Spinal cord (tissue), 10 donors: ENCODE data around the gene ERC1. TPM values are rescaled to one million over a fixed set of nuclear protein-coding genes. Genes with fewer than 3 reads are reported as not detected.

Source experiments
- DNase-seq, 6 donors: peaks; one replicate each; pipeline versions ENCODE4 v3.0.0 to v3.0.0-alpha.2; 2013 to 2015; ENCODE audit warnings: low spot score in 6 of 6, low read depth in 4 of 6
- H3K27ac ChIP-seq: one replicate; pipeline ENCODE4 v1.5.1; 2013; ENCODE audit warnings: low read depth, low read length, control low read depth
- H3K27me3 ChIP-seq: one replicate; pipeline ENCODE4 v1.6.1; 2013; ENCODE audit warnings: low read length; ENCODE audit not compliant: control insufficient read depth, insufficient read depth
- H3K36me3 ChIP-seq: one replicate; pipeline ENCODE4 v1.6.1; 2013; ENCODE audit warnings: low read length; ENCODE audit not compliant: control insufficient read depth, insufficient read depth
- H3K4me1 ChIP-seq: one replicate; pipeline ENCODE4 v1.6.1; 2013; ENCODE audit warnings: low read length; ENCODE audit not compliant: control insufficient read depth, insufficient read depth
- H3K4me3 ChIP-seq: one replicate; pipeline ENCODE4 v1.5.1; 2013; ENCODE audit warnings: low read depth, low read length, control low read depth
- H3K9me3 ChIP-seq: one replicate; pipeline ENCODE4 v1.6.1; 2013; ENCODE audit warnings: low read length; ENCODE audit not compliant: control insufficient read depth, insufficient read depth
- WGBS: methylation state at CpG from one replicate; pipeline ENCODE4 v1.1.5; 2013; ENCODE audit warnings: missing lambda C conversion rate; ENCODE audit not compliant: insufficient coverage; 5-methylcytosine and 5-hydroxymethylcytosine counted together
- polyA plus RNA-seq, 2 donors: library from polyadenylated mRNA; unstranded; fragments of 120-200 nt; gene quantifications; one replicate each; pipeline ENCODE4 v1.2.1, GENCODE V29; 2013; ENCODE audit not compliant: insufficient read length in 2 of 2
- total RNA-seq, 2 donors: library from RNA; depleted of rRNA in 1 of 2; stranded (reverse); fragments of 120-200 nt in 1 of 2; fragments of >200 nt in 1 of 2; gene quantifications; one replicate each; pipeline versions ENCODE4 v1.2.3 to v1.2.4, GENCODE V29; 2013 to 2014
- donor health status: healthy.

ERC1 gene
- total and polyA plus RNA-seq, 4 donors: 44.3 to 75.5 (median 47.9) TPM

- peaks cover 3% of the 10 kb centered on the region for H3K4me1 ChIP-seq
- no peaks in the 10 kb centered on the region for H3K36me3 ChIP-seq
- DNase-seq: no peak
- no peak overlapping the region for H3K4me3 ChIP-seq
- WGBS: 72% methylated on average over 2 of the region's 4 CpGs
- no peak overlapping the region for H3K27ac ChIP-seq
- no peaks in the 10 kb centered on the region for H3K9me3 ChIP-seq
- H3K27me3 ChIP-seq: no peaks in the 10 kb centered on the region
Measured at GRCh38 chr12:1382826-1383225, 391.8 kb downstream of the ERC1 start.

GRCh38 chr12:1383758-1384157 is 392.7 kb downstream of the ERC1 start:
- Histone ChIP-seq H3K9me3 (no peaks in the 10 kb centered on the region), H3K36me3 (no peaks in the 10 kb centered on the region), H3K27ac (no peak overlapping the region), H3K4me3 (no peak overlapping the region), H3K27me3 (no peaks in the 10 kb centered on the region), H3K4me1 (peaks cover 3% of the 10 kb centered on the region)
- DNase-seq: no peak
- no CpG with 5 or more reads among the region's 4 CpGs for WGBS

GRCh38 chr12:1384910-1385309 is 393.9 kb downstream of the ERC1 start:
- H3K36me3 ChIP-seq: no peaks in the 10 kb centered on the region
- no peaks in the 10 kb centered on the region for H3K27me3 ChIP-seq
- 92% methylated on average over 2 of the region's 4 CpGs for WGBS
- no peak overlapping the region for H3K4me3 ChIP-seq
- no peak overlapping the region for H3K27ac ChIP-seq
- H3K4me1 ChIP-seq: peaks cover 3% of the 10 kb centered on the region
- no peak for DNase-seq
- peaks cover under 1% of the 10 kb centered on the region for H3K9me3 ChIP-seq

- H3K9me3 ChIP-seq: peaks cover 13% of the 10 kb centered on the region
- DNase-seq: no peak
- H3K4me3 ChIP-seq: no peak overlapping the region
- H3K4me1 ChIP-seq: no peaks in the 10 kb centered on the region
- no peaks in the 10 kb centered on the region for H3K27me3 ChIP-seq
- peaks cover 4% of the 10 kb centered on the region for H3K36me3 ChIP-seq
- H3K27ac ChIP-seq: no peak overlapping the region
Measured at GRCh38 chr12:1391722-1392121, 400.7 kb downstream of the ERC1 start.

GRCh38 chr12:1395421-1395955 is 404.5 kb downstream of the ERC1 start:
- Histone ChIP-seq H3K36me3 (peaks cover 4% of the 10 kb centered on the region), H3K4me3 (no peak overlapping the region), H3K27ac (no peak overlapping the region), H3K27me3 (no peaks in the 10 kb centered on the region), H3K9me3 (peaks cover 12% of the 10 kb centered on the region), H3K4me1 (no peaks in the 10 kb centered on the region)
- WGBS: 100% methylated on average over 1 of the region's 4 CpGs
- DNase-seq: peak in 1 of 6 donors; percentile 70

- Histone ChIP-seq H3K9me3 (no peaks in the 10 kb centered on the region), H3K27ac (no peak overlapping the region), H3K4me1 (no peaks in the 10 kb centered on the region), H3K27me3 (no peaks in the 10 kb centered on the region), H3K4me3 (no peak overlapping the region), H3K36me3 (no peaks in the 10 kb centered on the region)
- WGBS: no CpG with 5 or more reads among the region's 3 CpGs
- no peak for DNase-seq
Measured at GRCh38 chr12:1398673-1399072, 407.6 kb downstream of the ERC1 start.

GRCh38 chr12:1401891-1402290 is 410.9 kb downstream of the ERC1 start:
- H3K4me1 ChIP-seq: no peaks in the 10 kb centered on the region
- DNase-seq: no peak

GRCh38 chr12:1403417-1403816 is 412.4 kb downstream of the ERC1 start:
- Histone ChIP-seq H3K36me3 (no peaks in the 10 kb centered on the region), H3K27me3 (no peaks in the 10 kb centered on the region), H3K4me3 (no peak overlapping the region), H3K9me3 (no peaks in the 10 kb centered on the region), H3K27ac (no peak overlapping the region), H3K4me1 (no peaks in the 10 kb centered on the region)
- DNase-seq: no peak
- 100% methylated on average over 1 of the region's 4 CpGs for WGBS

More at GRCh38 chr12:1401891-1402290, 410.9 kb downstream of the ERC1 start:
- Histone ChIP-seq H3K36me3 (no peaks in the 10 kb centered on the region), H3K4me3 (no peak overlapping the region), H3K27me3 (no peaks in the 10 kb centered on the region), H3K27ac (no peak overlapping the region), H3K9me3 (no peaks in the 10 kb centered on the region)
- WGBS: no CpG with 5 or more reads among the region's 3 CpGs

- 100% methylated on average over 2 of the region's 5 CpGs for WGBS
- DNase-seq: no peak
- no peaks in the 10 kb centered on the region for H3K36me3 ChIP-seq
- no peaks in the 10 kb centered on the region for H3K4me1 ChIP-seq
- H3K4me3 ChIP-seq: no peak overlapping the region
- no peaks in the 10 kb centered on the region for H3K27me3 ChIP-seq
- H3K9me3 ChIP-seq: no peaks in the 10 kb centered on the region
- no peak overlapping the region for H3K27ac ChIP-seq
Measured at GRCh38 chr12:1405619-1406018, 414.6 kb downstream of the ERC1 start.

GRCh38 chr12:1410794-1411193 is 419.8 kb downstream of the ERC1 start:
- no CpG with 5 or more reads among the region's 1 CpG for WGBS
- Histone ChIP-seq H3K4me3 (no peak overlapping the region), H3K27ac (no peak overlapping the region), H3K36me3 (no peaks in the 10 kb centered on the region), H3K27me3 (no peaks in the 10 kb centered on the region), H3K9me3 (no peaks in the 10 kb centered on the region), H3K4me1 (no peaks in the 10 kb centered on the region)
- no peak for DNase-seq
